Common myeloid progenitor, CD34-positive (primary cell): ENCODE data around the gene COL20A1. TPM values are rescaled to one million over a fixed set of nuclear protein-coding genes. Genes with fewer than 3 reads are reported as not detected.
A peak's percentile ranks its signal among the peaks of the same experiment; 100 is the strongest.

Experiments
- CTCF ChIA-PET: fragments of 350-600 bp; sonication (Branson Sonifier 250); formaldehyde crosslinking; loops from one replicate; lab custom pipeline; 2021; ENCODE audit warnings: antibody characterized with exemption; lab: Charles Lee
- POLR2A ChIA-PET: fragments of 350-600 bp; sonication (Branson Sonifier 250); formaldehyde crosslinking; loops from one replicate; lab custom pipeline; 2021; ENCODE audit warnings: antibody characterized with exemption; lab: Charles Lee
- DNase-seq, 3 donors: peaks; one replicate each; pipeline versions ENCODE4 v3.0.0 to v3.0.0-alpha.2; 2013
- H3K27ac ChIP-seq, 2 experiments: 1 replicate in 1 of 2; 2 replicates in 1 of 2; pipeline ENCODE4 v1.7.0; 2013; ENCODE audit warnings: inconsistent platforms in 2 of 2, low read length in 2 of 2, mild to moderate bottlenecking in 2 of 2, low read depth in 1 of 2, moderate library complexity in 1 of 2; ENCODE audit not compliant: severe bottlenecking in 2 of 2, insufficient read depth in 1 of 2, poor library complexity in 1 of 2
- H3K27me3 ChIP-seq, 5 experiments: replicated peaks in 2 of 5; 1 replicate in 3 of 5; 2 replicates in 2 of 5; pipeline versions ENCODE4 v1.6.1 to v1.7.0; 2013; ENCODE audit warnings: low read length in 4 of 5, mild to moderate bottlenecking in 2 of 5, moderate library complexity in 2 of 5, inconsistent platforms in 1 of 5; ENCODE audit not compliant: insufficient read depth in 5 of 5, control insufficient read depth in 4 of 5
- H3K36me3 ChIP-seq, 4 experiments: 1 replicate in 2 of 4; 2 replicates in 2 of 4; pipeline versions ENCODE4 v1.6.1 to v1.7.0; 2013; ENCODE audit warnings: low read length in 3 of 4, control low read depth in 1 of 4, mild to moderate bottlenecking in 1 of 4; ENCODE audit not compliant: control insufficient read depth in 4 of 4, insufficient read depth in 4 of 4
- H3K4me1 ChIP-seq, 4 experiments: 1 replicate in 3 of 4; 2 replicates in 1 of 4; pipeline versions ENCODE4 v1.6.1 to v1.7.1; 2013; ENCODE audit warnings: low read length in 3 of 4, mild to moderate bottlenecking in 3 of 4, control low read depth in 1 of 4, inconsistent platforms in 1 of 4, moderate library complexity in 1 of 4; ENCODE audit not compliant: control insufficient read depth in 4 of 4, insufficient read depth in 4 of 4; ENCODE audit errors: control extremely low read depth in 1 of 4
- H3K4me3 ChIP-seq, 7 experiments: 1 replicate in 4 of 7; 2 replicates in 3 of 7; pipeline versions ENCODE4 v1.5.1 to v1.7.0; 2013; ENCODE audit warnings: mild to moderate bottlenecking in 7 of 7, low read length in 6 of 7, moderate library complexity in 6 of 7, inconsistent platforms in 2 of 7, low read depth in 2 of 7, control low read depth in 1 of 7; ENCODE audit not compliant: insufficient read depth in 4 of 7, control insufficient read depth in 1 of 7; ENCODE audit errors: extremely low read depth in 1 of 7
- H3K9me3 ChIP-seq, 5 experiments: 1 replicate in 4 of 5; 2 replicates in 1 of 5; pipeline versions ENCODE4 v1.6.1 to v1.7.1; 2013; ENCODE audit warnings: low read length in 4 of 5, mild to moderate bottlenecking in 2 of 5, inconsistent platforms in 1 of 5, low read depth in 1 of 5, moderate library complexity in 1 of 5; ENCODE audit not compliant: control insufficient read depth in 4 of 5, insufficient read depth in 2 of 5; ENCODE audit errors: control extremely low read depth in 1 of 5
- WGBS: methylation state at CpG from one replicate; pipeline ENCODE4 v1.1.5; 2013; ENCODE audit not compliant: insufficient coverage; 5-methylcytosine and 5-hydroxymethylcytosine counted together
- polyA plus RNA-seq: library from polyadenylated mRNA; unstranded; fragments of 120-200 nt; gene quantifications from one replicate; pipeline ENCODE4 v1.2.1, GENCODE V29; 2013

The COL20A1 gene
- polyA plus RNA-seq: 0.01 TPM

GRCh38 chr20:63292904-63293303 is at the start of gene COL20A1:
Gene COL20A1, plus strand, starts transcription at chr20:63293186. Its CDS starts 1,922 bp downstream, at chr20:63295108.
- CTCF ChIA-PET: interaction anchor here (1.4 kb wide), 1 partner anchor 59 kb away, joined by 3 read pairs; no protein-coding TSS in a partner anchor
- Histone ChIP-seq H3K4me3 (no peak within 1 kb of the TSS), H3K27ac (no peak within 1 kb of the TSS), H3K9me3 (no peaks in the 10 kb centered on the region), H3K4me1 (peaks cover 0 to 1% (median 0%) of the 10 kb centered on the region in 4 experiments), H3K36me3 (peaks cover 0 to 15% (median 13%) of the 10 kb centered on the region in 4 experiments), H3K27me3 (peaks cover 0 to 50% (median 11%) of the 10 kb centered on the region in 5 experiments)
- DNase-seq: no peak
- 33% methylated on average over 4 of the region's 7 CpGs for WGBS
- POLR2A ChIA-PET: no interaction called here

- 96% methylated on average over 25 of the region's 25 CpGs for WGBS
- no peaks in the 10 kb centered on the region for H3K9me3 ChIP-seq
- H3K27me3 ChIP-seq: peaks cover 0 to 42% (median 17%) of the 10 kb centered on the region in 5 experiments
- ChIA-PET POLR2A (interaction anchor here (0.6 kb wide), 1 partner anchor 10 kb away, joined by 3 read pairs; no protein-coding TSS in a partner anchor), CTCF (no interaction called here)
- H3K4me3 ChIP-seq: no peak overlapping the region
- no peak overlapping the region for H3K27ac ChIP-seq
- no peaks in the 10 kb centered on the region for H3K4me1 ChIP-seq
- no peaks in the 10 kb centered on the region for H3K36me3 ChIP-seq
- no peak for DNase-seq
Measured at GRCh38 chr20:63243604-63244247, 49.3 kb upstream of the COL20A1 start.

GRCh38 chr20:63244468-63244867 is 48.5 kb upstream of the COL20A1 start:
- no peak for DNase-seq
- H3K27me3 ChIP-seq: peaks cover 0 to 49% (median 21%) of the 10 kb centered on the region in 5 experiments
- H3K9me3 ChIP-seq: no peaks in the 10 kb centered on the region
- 82% methylated on average over 10 of the region's 10 CpGs for WGBS
- CTCF ChIA-PET: interaction anchor here (2.3 to 2.7 kb wide), 2 partner anchors 21 to 25 kb away, joined by 9 to 12 read pairs; no protein-coding TSS in a partner anchor
- H3K4me1 ChIP-seq: no peaks in the 10 kb centered on the region
- no peak overlapping the region for H3K4me3 ChIP-seq
- POLR2A ChIA-PET: interaction anchor here (0.6 kb wide), 1 partner anchor 9 kb away, joined by 3 read pairs; no protein-coding TSS in a partner anchor
- no peaks in the 10 kb centered on the region for H3K36me3 ChIP-seq
- H3K27ac ChIP-seq: no peak overlapping the region

- Histone ChIP-seq H3K27ac (no peak overlapping the region), H3K9me3 (no peaks in the 10 kb centered on the region), H3K36me3 (no peaks in the 10 kb centered on the region), H3K27me3 (peaks cover 0 to 62% (median 24%) of the 10 kb centered on the region in 5 experiments), H3K4me1 (no peaks in the 10 kb centered on the region), H3K4me3 (peak overlapping the region in 1 of 7 experiments; percentile 11)
- ChIA-PET CTCF (interaction anchor here (1.6 to 2.7 kb wide), 3 partner anchors 12 to 27 kb away, joined by 5 to 12 read pairs (median 9); no protein-coding TSS in a partner anchor), POLR2A (no interaction called here)
- no peak for DNase-seq
- WGBS: 42% methylated on average over 46 of the region's 50 CpGs
Measured at GRCh38 chr20:63246490-63247288, 46.3 kb upstream of the COL20A1 start.

- Histone ChIP-seq H3K4me3 (no peak overlapping the region), H3K36me3 (no peaks in the 10 kb centered on the region), H3K9me3 (peaks cover 0 to under 1% (median 0%) of the 10 kb centered on the region in 5 experiments), H3K27me3 (peaks cover 0 to 72% (median 33%) of the 10 kb centered on the region in 5 experiments), H3K27ac (no peak overlapping the region), H3K4me1 (peaks cover 0 to under 1% (median 0%) of the 10 kb centered on the region in 4 experiments)
- ChIA-PET CTCF (interaction anchor here (1.0 to 1.6 kb wide), 2 partner anchors 13 to 25 kb away, joined by 4 to 5 read pairs; no protein-coding TSS in a partner anchor), POLR2A (no interaction called here)
- 77% methylated on average over 23 of the region's 24 CpGs for WGBS
- DNase-seq: no peak
Measured at GRCh38 chr20:63247671-63248228, 45.2 kb upstream of the COL20A1 start.

- 80% methylated on average over 23 of the region's 25 CpGs for WGBS
- POLR2A ChIA-PET: no interaction called here
- H3K27me3 ChIP-seq: peaks cover 0 to 84% (median 40%) of the 10 kb centered on the region in 5 experiments
- no peaks in the 10 kb centered on the region for H3K36me3 ChIP-seq
- peaks cover 0 to 10% (median 3%) of the 10 kb centered on the region in 4 experiments for H3K4me1 ChIP-seq
- H3K27ac ChIP-seq: no peak overlapping the region
- CTCF ChIA-PET: interaction anchor here (1.0 kb wide), 1 partner anchor 26 kb away, joined by 4 read pairs; no protein-coding TSS in a partner anchor
- no peak for DNase-seq
- no peak overlapping the region for H3K4me3 ChIP-seq
- H3K9me3 ChIP-seq: peaks cover 0 to 3% (median 0%) of the 10 kb centered on the region in 5 experiments
Measured at GRCh38 chr20:63248835-63249591, 44.0 kb upstream of the COL20A1 start.
